HCT116 (cell line): ENCODE results near the gene TP63. TPM values are rescaled to one million over a fixed set of nuclear protein-coding genes. Genes with fewer than 3 reads are reported as not detected.

Source experiments
- ATAC-seq: fragments of 200-7000 bp; cut with Tn5 transposase; 2 replicates; pipeline ENCODE4 v1.9.1; 2020; ENCODE audit warnings: mild to moderate bottlenecking, moderate library complexity
- BruUV-seq: library from RNA; stranded (reverse); fragments of 400-500 nt; replicated peaks from 2 replicates; lab custom pipeline; 2021; lab: Mats Ljungman, UMichigan
- CTCF ChIA-PET: fragments of 300-600 bp; sonication (Branson Sonifier 250); formaldehyde crosslinking; loops from one replicate; lab custom pipeline; 2021; ENCODE audit warnings: antibody characterized with exemption; lab: Charles Lee
- POLR2A ChIA-PET: fragments of 300-600, 350-600 bp; sonication (Branson Sonifier 250); formaldehyde crosslinking; loops from one replicate; lab custom pipeline; 2021; ENCODE audit warnings: antibody characterized with exemption; lab: Charles Lee
- RAD21 ChIA-PET, 2 experiments: fragments of 300-600 bp; sonication (Branson Sonifier 250); formaldehyde crosslinking; loops; one replicate each; lab custom pipeline; 2023; ENCODE audit warnings: low total read pairs in 2 of 2; ENCODE audit not compliant: uncharacterized antibody in 2 of 2, unreplicated experiment in 2 of 2, low non-redundant PET in 1 of 2; lab: Charles Lee
- DNase-seq: peaks from one replicate; pipeline ENCODE4 v3.0.0-alpha.2; 2010; ENCODE audit warnings: low read depth, low spot score
- H2AFZ ChIP-seq: fragments of 200-600 bp; shearing (Covaris generic), sonication (generic); 2 replicates; pipeline ENCODE4 v1.6.1; 2017; ENCODE audit warnings: low read depth, mixed run types, mixed read lengths, antibody characterized with exemption, low read length; ENCODE audit not compliant: poor library complexity, severe bottlenecking
- H3K27ac ChIP-seq: 2 replicates; pipeline ENCODE4 v1.5.1; 2012; ENCODE audit warnings: low read depth, low read length
- H3K27me3 ChIP-seq: fragments of 200-600 bp; sonication (generic); 2 replicates; pipeline ENCODE4 v1.6.1; 2016; ENCODE audit warnings: mixed run types, low read length, mixed read lengths; ENCODE audit not compliant: insufficient read depth
- H3K36me3 ChIP-seq, 2 experiments: fragments of 200-500 bp in 1 of 2; fragments of 200-600 bp in 1 of 2; sonication (Bioruptor generic) in 1 of 2; sonication (generic) in 1 of 2; 2 replicates each; pipeline versions ENCODE4 v1.5.1 to v1.6.1; 2014 to 2016; ENCODE audit warnings: low read length in 2 of 2, inconsistent platforms in 1 of 2, mixed read lengths in 1 of 2, mixed run types in 1 of 2; ENCODE audit not compliant: insufficient read depth in 2 of 2, control insufficient read depth in 1 of 2
- H3K4me1 ChIP-seq, 2 experiments: fragments of 200-600 bp in 1 of 2; sonication (generic) in 1 of 2; 2 replicates each; pipeline versions ENCODE4 v1.5.1 to v1.6.1; 2012 to 2017; ENCODE audit warnings: low read length in 2 of 2, inconsistent platforms in 1 of 2, mild to moderate bottlenecking in 1 of 2, mixed read lengths in 1 of 2, mixed run types in 1 of 2, moderate library complexity in 1 of 2; ENCODE audit not compliant: insufficient read depth in 2 of 2, control insufficient read depth in 1 of 2
- H3K4me2 ChIP-seq: fragments of 200-600 bp; sonication (generic); 2 replicates; pipeline ENCODE4 v1.6.1; 2017; ENCODE audit warnings: mixed run types, low read length, mixed read lengths
- H3K4me3 ChIP-seq, 2 experiments: fragments of 200-600 bp in 1 of 2; sonication (generic) in 1 of 2; replicated peaks in 1 of 2; 2 replicates each; pipeline ENCODE4 v1.5.1; 2011 to 2016; ENCODE audit warnings: low read length in 2 of 2, control low read depth in 1 of 2, low read depth in 1 of 2, mild to moderate bottlenecking in 1 of 2, mixed read lengths in 1 of 2, mixed run types in 1 of 2
- H3K79me2 ChIP-seq: fragments of 200-600 bp; sonication (generic); 2 replicates; pipeline ENCODE4 v1.6.1; 2017; ENCODE audit warnings: mild to moderate bottlenecking, mixed run types, low read length, moderate library complexity, mixed read lengths; ENCODE audit not compliant: insufficient read depth
- H3K9ac ChIP-seq: fragments of 200-600 bp; sonication (generic); 2 replicates; pipeline ENCODE4 v1.6.1; 2016; ENCODE audit warnings: low read length, mixed read lengths
- H3K9me2 ChIP-seq: fragments of 200-600 bp; sonication (generic), shearing (Covaris generic); 2 replicates; pipeline ENCODE4 v1.6.1; 2017; ENCODE audit warnings: mixed run types, mild to moderate bottlenecking, moderate library complexity; ENCODE audit not compliant: insufficient read depth
- H3K9me3 ChIP-seq, 2 experiments: fragments of 200-500 bp in 1 of 2; fragments of 200-600 bp in 1 of 2; sonication (Bioruptor generic) in 1 of 2; sonication (generic) in 1 of 2; 2 replicates each; pipeline ENCODE4 v1.6.1; 2014 to 2017; ENCODE audit warnings: low read length in 2 of 2, mixed read lengths in 2 of 2, inconsistent platforms in 1 of 2, low read depth in 1 of 2, mild to moderate bottlenecking in 1 of 2, mixed run types in 1 of 2, moderate library complexity in 1 of 2; ENCODE audit not compliant: control insufficient read depth in 1 of 2, insufficient read depth in 1 of 2
- H4K20me1 ChIP-seq: fragments of 200-600 bp; sonication (generic), shearing (Covaris generic); 2 replicates; pipeline ENCODE4 v1.6.1; 2017; ENCODE audit warnings: mixed run types, mild to moderate bottlenecking, moderate library complexity; ENCODE audit not compliant: insufficient read depth
- CBX3 ChIP-seq: IDR thresholded peaks from 2 replicates; pipeline ENCODE4 v1.6.1; 2012; ENCODE audit warnings: low read depth
- CTCF ChIP-seq, 3 experiments: fragments of 200-600 bp in 1 of 3; sonication (generic) in 1 of 3; IDR thresholded peaks in 2 of 3; conservative IDR thresholded peaks in 1 of 3; 2 replicates each; pipeline ENCODE4 v1.5.1; 2012 to 2017; ENCODE audit warnings: low read depth in 2 of 3, low read length in 2 of 3, antibody characterized with exemption in 1 of 3, borderline replicate concordance in 1 of 3, control low read depth in 1 of 3, mild to moderate bottlenecking in 1 of 3, mixed read lengths in 1 of 3, mixed run types in 1 of 3, moderate library complexity in 1 of 3; ENCODE audit not compliant: insufficient read depth in 1 of 3
- FOSL1 ChIP-seq: IDR thresholded peaks from 2 replicates; pipeline ENCODE4 v1.6.1; 2012; ENCODE audit warnings: low read depth
- JUND ChIP-seq: IDR thresholded peaks from 2 replicates; pipeline ENCODE4 v1.6.1; 2012
- POLR2A ChIP-seq: IDR thresholded peaks from 2 replicates; pipeline ENCODE4 v1.7.0; 2011; ENCODE audit warnings: borderline replicate concordance; ENCODE audit not compliant: insufficient read depth, insufficient read length; ENCODE audit errors: extremely low read depth
- POLR2AphosphoS5 ChIP-seq: IDR thresholded peaks from 2 replicates; pipeline ENCODE4 v1.6.1; 2011; ENCODE audit warnings: mild to moderate bottlenecking, low read depth, low read length, moderate library complexity
- REST ChIP-seq: IDR thresholded peaks from 2 replicates; pipeline ENCODE4 v1.6.1; 2012; ENCODE audit warnings: low read depth
- SP1 ChIP-seq: IDR thresholded peaks from 2 replicates; pipeline ENCODE4 v1.6.1; 2012; ENCODE audit warnings: low read depth
- SRF ChIP-seq: IDR thresholded peaks from 2 replicates; pipeline ENCODE4 v1.6.1; 2012; ENCODE audit warnings: low read depth
- ZFX ChIP-seq: fragments of 450-650 bp; IDR thresholded peaks from 2 replicates; pipeline ENCODE4 v1.6.1; 2017
- intact Hi-C: fragments of 100-400 bp; cut with micrococcal nuclease; formaldehyde crosslinking; loops from 2 replicates; pipeline ENCODE4 v1.10.0; 2022
- total RNA-seq: library from RNA; stranded (reverse); gene quantifications from one replicate; pipeline ENCODE4 v1.2.1, GENCODE V29; 2021; ENCODE audit not compliant: unreplicated experiment

TP63 gene
- total RNA-seq, 1 experiment from 2014 or later = not detected

- no TSS peak for BruUV-seq
- DNase-seq = no peak
- ChIA-PET RAD21 (no interaction called here), CTCF (no interaction called here), POLR2A (no interaction called here)
- ATAC-seq = no peak
- Histone ChIP-seq H2AFZ (peak overlapping the region; percentile 1), H3K27me3 (no peaks in the 10 kb centered on the region), H3K9me3 (no peaks in the 10 kb centered on the region), H3K4me3 (no peak overlapping the region), H3K36me3 (no peaks in the 10 kb centered on the region), H3K9me2 (no peaks in the 10 kb centered on the region), H3K79me2 (no peaks in the 10 kb centered on the region), H3K4me1 (peaks cover 0 to 19% of the 10 kb centered on the region in 2 experiments; a peak in 2 of 4 replicates), H3K27ac (no peak overlapping the region), H4K20me1 (no peaks in the 10 kb centered on the region), H3K4me2 (peak overlapping the region; percentile 23), H3K9ac (no peak overlapping the region)
- intact Hi-C loops = no loop called here
- TF ChIP-seq JUND (peak; percentile 38; the same call in 1 of the 2 replicates), POLR2AphosphoS5 (no peak), FOSL1 (peak; percentile 46; the same call in 1 of the 2 replicates), POLR2A (no peak), SP1 (peak; percentile 30; the same call in 1 of the 2 replicates)
Observed at GRCh38 chr3:189908646-189909045, 277.5 kb downstream of the TP63 start.

DNA sequence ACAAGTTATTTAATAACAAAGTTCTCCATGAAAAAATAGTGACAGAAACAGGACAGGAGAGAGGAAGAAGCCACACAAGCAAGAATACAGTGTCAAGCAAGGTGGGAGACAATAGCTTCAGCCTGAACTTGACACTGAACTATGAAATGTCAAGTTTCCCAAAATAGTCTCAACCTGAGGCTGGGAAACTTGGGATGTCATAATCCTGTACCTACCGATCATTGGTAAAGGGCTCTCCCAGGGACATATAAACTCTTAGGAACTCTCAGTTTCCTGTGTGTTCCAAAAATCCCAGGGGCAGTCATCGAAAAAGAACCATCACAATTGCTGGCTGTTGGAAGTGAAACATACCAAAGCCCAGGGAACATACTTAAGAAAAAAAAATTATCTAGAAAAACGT is 277.9 kb downstream of the TP63 start:
- POLR2A ChIA-PET = no interaction called here
- intact Hi-C loops = no loop called here

More for the DNA sequence above, 277.9 kb downstream of the TP63 start:
- H4K20me1 ChIP-seq = no peaks in the 10 kb centered on the region
- TF ChIP-seq POLR2A (no peak), SRF (no peak), CTCF (IDR thresholded peaks at IDR 0.05 in 2 of 3, conservative IDR thresholded peaks at IDR 0.05 in 1 of 3; ENCODE audit: borderline replicate concordance in 1 of 3, insufficient read depth in 1 of 3, low read depth in 2 of 3, low read length in 2 of 3) (no peak), REST (no peak), ZFX (no peak), CBX3 (no peak)
- TF ChIP-seq, all 23 proteins: peak for 0
- Histone ChIP-seq H3K9me3 (no peaks in the 10 kb centered on the region), H3K9me2 (no peaks in the 10 kb centered on the region), H2AFZ (no peak overlapping the region), H3K36me3 (no peaks in the 10 kb centered on the region), H3K4me1 (peaks cover 0 to 19% of the 10 kb centered on the region in 2 experiments; a peak in 2 of 4 replicates), H3K4me2 (peak overlapping the region; percentile 23; the same call in 1 of the 2 replicates), H3K9ac (no peak overlapping the region), H3K79me2 (no peaks in the 10 kb centered on the region), H3K27ac (no peak overlapping the region), H3K4me3 (no peak overlapping the region), H3K27me3 (no peaks in the 10 kb centered on the region)
- ChIA-PET RAD21 (no interaction called here), CTCF (interaction anchor here (0.6 kb wide), 1 partner anchor 38 kb away, joined by 3 read pairs; no protein-coding TSS in a partner anchor)
- ATAC-seq (no peak), DNase-seq (no peak)
- BruUV-seq = no TSS peak
